Spleen (tissue), 11 donors: ENCODE data around the gene MAD2L1BP. TPM values are rescaled to one million over a fixed set of nuclear protein-coding genes. Genes with fewer than 3 reads are reported as not detected.

Experiments used
- DNase-seq: peaks from one replicate; pipeline ENCODE4 v3.0.0-alpha.2; 2020
- H3K27ac ChIP-seq, 8 donors: fragments of 200-600 bp; sonication (generic) in 7 of 8; 1 replicate in 4 of 8; 2 replicates in 4 of 8; pipeline versions ENCODE4 v1.5.0 to v1.8.0; 2016 to 2021; ENCODE audit warnings: inconsistent platforms in 4 of 8, mild to moderate bottlenecking in 4 of 8, moderate library complexity in 1 of 8
- H3K27me3 ChIP-seq, 7 donors: fragments of 200-600 bp; sonication (generic) in 6 of 7; replicated peaks in 1 of 7; 1 replicate in 4 of 7; 2 replicates in 3 of 7; pipeline versions ENCODE4 v1.5.0 to v1.8.0; 2016 to 2021; ENCODE audit warnings: inconsistent platforms in 3 of 7, mild to moderate bottlenecking in 1 of 7
- H3K36me3 ChIP-seq, 6 donors: fragments of 200-600 bp; sonication (generic) in 5 of 6; 1 replicate in 4 of 6; 2 replicates in 2 of 6; pipeline versions ENCODE4 v1.5.0 to v1.8.0; 2016 to 2021; ENCODE audit warnings: inconsistent platforms in 2 of 6
- H3K4me1 ChIP-seq, 6 donors: fragments of 200-600 bp; sonication (generic) in 5 of 6; 1 replicate in 3 of 6; 2 replicates in 3 of 6; pipeline versions ENCODE4 v1.5.0 to v1.8.0; 2016 to 2021; ENCODE audit warnings: inconsistent platforms in 3 of 6
- H3K4me3 ChIP-seq, 8 donors: fragments of 200-600 bp; sonication (generic) in 7 of 8; 1 replicate in 4 of 8; 2 replicates in 4 of 8; pipeline versions ENCODE4 v1.5.0 to v1.8.0; 2016 to 2021; ENCODE audit warnings: inconsistent platforms in 4 of 8, mild to moderate bottlenecking in 4 of 8, moderate library complexity in 2 of 8
- H3K9me3 ChIP-seq, 8 donors: fragments of 200-600 bp; sonication (generic) in 7 of 8; 1 replicate in 4 of 8; 2 replicates in 4 of 8; pipeline versions ENCODE4 v1.5.0 to v1.8.0; 2016 to 2021; ENCODE audit warnings: inconsistent platforms in 4 of 8
- CTCF ChIP-seq, 11 experiments: fragments of 200-600 bp in 7 of 11; fragments of 450-650 bp in 4 of 11; sonication (generic) in 4 of 11; IDR thresholded peaks in 8 of 11; conservative IDR thresholded peaks in 3 of 11; 1 replicate in 7 of 11; 2 replicates in 4 of 11; pipeline versions ENCODE4 v1.4.0 to v1.8.0; 2016 to 2021; ENCODE audit warnings: antibody characterized with exemption in 11 of 11, inconsistent platforms in 4 of 11, mild to moderate bottlenecking in 1 of 11
- POLR2A ChIP-seq, 3 donors: fragments of 450-650 bp; IDR thresholded peaks; one replicate each; pipeline ENCODE4 v1.5.1; 2017; ENCODE audit warnings: antibody characterized with exemption in 3 of 3, mild to moderate bottlenecking in 1 of 3
- POLR2AphosphoS5 ChIP-seq, 3 donors: sonication (generic); formaldehyde crosslinking; IDR thresholded peaks; one replicate each; pipeline ENCODE4 v1.5.1; 2017; ENCODE audit warnings: antibody characterized with exemption in 3 of 3
- WGBS, 5 donors: extraction: QIAGEN DNeasy Blood & Tissue Kit in 3 of 5; methylation state at CpG; one replicate each; pipeline versions ENCODE4 v1.1.5 to v1.1.7; 2013 to 2018; 5-methylcytosine and 5-hydroxymethylcytosine counted together
- intact Hi-C: fragments of 100-400 bp; cut with DNase I; formaldehyde crosslinking; loops from one replicate; pipeline ENCODE4 v1.15.0; 2023; ENCODE audit warnings: low total_unique reads
- polyA plus RNA-seq, 3 donors: library from polyadenylated mRNA; stranded (reverse); fragments of 200-250 nt; gene quantifications; one replicate each; pipeline ENCODE4 v1.2.1, GENCODE V29; 2013
- total RNA-seq, 7 donors: library from RNA; depleted of rRNA in 3 of 7; stranded (reverse); fragments of >200 nt in 3 of 7; fragmentation: NEBNext Ultra II Directional in 4 of 7; extraction: Animal tissue kit (Norgen Biotek cat#: 25700) in 4 of 7; gene quantifications; one replicate each; pipeline versions ENCODE4 v1.1.0 to v1.2.1, GENCODE V29; 2016 to 2021
- donor health status: healthy with polysubstance abuse.
- donor health status: DM: no; HTN: no; CAD: no; lungs with moderate emphysema.
- donor health status: DM: no; HTN: no; CAD: no.
- donor health status: Bipolar disorder and iron deficiency.
- donor health status: healthy.
- donor health status: DM: no; HTN: no; CAD: no.
- donor health status: DM: yes; HTN: yes; CAD: no.

MAD2L1BP gene
- total and polyA plus RNA-seq, 10 donors: 18.9 to 33.4 (median 21.7) TPM

- intact Hi-C loops: no loop called here
- DNase-seq: no peak
- peaks cover 31 to 76% (median 60%) of the 10 kb centered on the region in 6 donors for H3K4me1 ChIP-seq
- H3K4me3 ChIP-seq: no peak overlapping the region
- H3K9me3 ChIP-seq: no peaks in the 10 kb centered on the region
- peak overlapping the region in 4 of 8 donors; percentile 14 to 53 (median 30) for H3K27ac ChIP-seq
- peaks cover 0 to 50% (median 26%) of the 10 kb centered on the region in 6 donors for H3K36me3 ChIP-seq
- WGBS, 5 donors: 68 to 97% (median 93%) methylated on average over 1 of the region's 1 CpG
- H3K27me3 ChIP-seq: no peaks in the 10 kb centered on the region
- TF ChIP-seq POLR2A (IDR thresholded peaks at IDR 0.05): no peak
- TF ChIP-seq POLR2AphosphoS5 (IDR thresholded peaks at IDR 0.05): no peak
- no peak for TF ChIP-seq CTCF (IDR thresholded peaks at IDR 0.05 in 8 of 11, conservative IDR thresholded peaks at IDR 0.05 in 3 of 11)
These were observed 48.2 kb downstream of the MAD2L1BP start for GRCh38 chr6:43683708-43684455.

- peak overlapping the region; percentile 61 to 90 (median 79) for H3K27ac ChIP-seq
- H3K4me1 ChIP-seq: peaks cover 31 to 62% (median 54%) of the 10 kb centered on the region in 6 donors
- TF ChIP-seq CTCF (IDR thresholded peaks at IDR 0.05 in 8 of 11, conservative IDR thresholded peaks at IDR 0.05 in 3 of 11): no peak
- TF ChIP-seq POLR2A (IDR thresholded peaks at IDR 0.05): no peak
- no peak for TF ChIP-seq POLR2AphosphoS5 (IDR thresholded peaks at IDR 0.05)
- no peaks in the 10 kb centered on the region for H3K9me3 ChIP-seq
- DNase-seq: no peak
- 7 to 16% (median 9%) methylated on average over 10 of the region's 10 CpGs for WGBS, 5 donors
- peaks cover 0 to 18% (median 5%) of the 10 kb centered on the region in 6 donors for H3K36me3 ChIP-seq
- no peaks in the 10 kb centered on the region for H3K27me3 ChIP-seq
- H3K4me3 ChIP-seq: peak overlapping the region; percentile 64 to 97 (median 86)
- intact Hi-C loops: no loop called here
These were observed 51.4 kb downstream of the MAD2L1BP start for GRCh38 chr6:43687079-43687436.

GRCh38 chr6:43687437-43688347 is 52.1 kb downstream of the MAD2L1BP start, which contains the start of gene MRPS18A:
MRPS18A (minus strand) TSS chr6:43687791; CDS start chr6:43687779, 12 bp downstream.
- Histone ChIP-seq H3K4me1 (peaks cover 31 to 56% (median 51%) of the 10 kb centered on the region in 6 donors), H3K36me3 (peaks cover 0 to 11% (median 0%) of the 10 kb centered on the region in 6 donors), H3K27ac (peak within 1 kb of the TSS; percentile 61 to 90 (median 79)), H3K4me3 (peak within 1 kb of the TSS; percentile 64 to 97 (median 86)), H3K9me3 (no peaks in the 10 kb centered on the region), H3K27me3 (no peaks in the 10 kb centered on the region)
- WGBS, 5 donors: 1 to 14% (median 9%) methylated on average over 35 to 43 of the region's 43 CpGs
- intact Hi-C loops: no loop called here
- DNase-seq: peak; percentile 95
- TF ChIP-seq CTCF (IDR thresholded peaks at IDR 0.05 in 8 of 11, conservative IDR thresholded peaks at IDR 0.05 in 3 of 11): peak in 1 of 11 experiments; percentile 20
- TF ChIP-seq POLR2A (IDR thresholded peaks at IDR 0.05): no peak
- peak; percentile 89 to 91 (median 90) for TF ChIP-seq POLR2AphosphoS5 (IDR thresholded peaks at IDR 0.05)
